C4-2B (cell line): ENCODE measurements around the gene HCAR2.

Source experiments
- H3K27ac ChIP-seq: fragments of 450-650 bp; 2 replicates; pipeline ENCODE4 v1.5.1; 2017
- ZFX ChIP-seq: fragments of 450-650 bp; IDR thresholded peaks from 2 replicates; pipeline ENCODE4 v1.6.1; 2017
- TF ChIP-seq, protein P1 (sequence below): fragments of 450-650 bp; conservative IDR thresholded peaks from 2 replicates; pipeline ENCODE4 v1.5.1; 2017; ENCODE audit warnings: mild to moderate bottlenecking

Gene HCAR2

DNA sequence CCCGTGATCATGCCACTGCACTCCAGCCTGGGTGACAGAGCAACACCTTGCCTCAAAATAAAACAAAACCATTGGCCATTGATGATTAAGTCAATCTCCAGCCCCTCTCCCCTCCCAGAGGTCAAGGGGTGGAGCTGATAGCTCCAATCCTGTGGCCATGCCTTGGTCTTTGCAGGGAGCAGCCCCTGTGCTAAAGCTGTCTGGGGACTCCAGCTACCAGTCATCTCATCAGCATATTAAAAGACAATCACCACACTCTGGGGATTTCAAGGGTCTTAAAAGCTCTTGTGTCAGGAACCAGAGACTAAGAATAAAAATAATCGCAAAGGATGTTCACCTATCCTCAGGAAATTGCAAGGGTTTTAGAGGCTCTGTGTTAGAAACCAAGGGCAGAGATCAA is 30.6 kb downstream of the HCAR2 start:
- H3K27ac ChIP-seq: no peak overlapping the region
- TF ChIP-seq ZFX: no peak
- TF ChIP-seq, protein P1, sequence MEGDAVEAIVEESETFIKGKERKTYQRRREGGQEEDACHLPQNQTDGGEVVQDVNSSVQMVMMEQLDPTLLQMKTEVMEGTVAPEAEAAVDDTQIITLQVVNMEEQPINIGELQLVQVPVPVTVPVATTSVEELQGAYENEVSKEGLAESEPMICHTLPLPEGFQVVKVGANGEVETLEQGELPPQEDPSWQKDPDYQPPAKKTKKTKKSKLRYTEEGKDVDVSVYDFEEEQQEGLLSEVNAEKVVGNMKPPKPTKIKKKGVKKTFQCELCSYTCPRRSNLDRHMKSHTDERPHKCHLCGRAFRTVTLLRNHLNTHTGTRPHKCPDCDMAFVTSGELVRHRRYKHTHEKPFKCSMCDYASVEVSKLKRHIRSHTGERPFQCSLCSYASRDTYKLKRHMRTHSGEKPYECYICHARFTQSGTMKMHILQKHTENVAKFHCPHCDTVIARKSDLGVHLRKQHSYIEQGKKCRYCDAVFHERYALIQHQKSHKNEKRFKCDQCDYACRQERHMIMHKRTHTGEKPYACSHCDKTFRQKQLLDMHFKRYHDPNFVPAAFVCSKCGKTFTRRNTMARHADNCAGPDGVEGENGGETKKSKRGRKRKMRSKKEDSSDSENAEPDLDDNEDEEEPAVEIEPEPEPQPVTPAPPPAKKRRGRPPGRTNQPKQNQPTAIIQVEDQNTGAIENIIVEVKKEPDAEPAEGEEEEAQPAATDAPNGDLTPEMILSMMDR: no peak

DNA sequence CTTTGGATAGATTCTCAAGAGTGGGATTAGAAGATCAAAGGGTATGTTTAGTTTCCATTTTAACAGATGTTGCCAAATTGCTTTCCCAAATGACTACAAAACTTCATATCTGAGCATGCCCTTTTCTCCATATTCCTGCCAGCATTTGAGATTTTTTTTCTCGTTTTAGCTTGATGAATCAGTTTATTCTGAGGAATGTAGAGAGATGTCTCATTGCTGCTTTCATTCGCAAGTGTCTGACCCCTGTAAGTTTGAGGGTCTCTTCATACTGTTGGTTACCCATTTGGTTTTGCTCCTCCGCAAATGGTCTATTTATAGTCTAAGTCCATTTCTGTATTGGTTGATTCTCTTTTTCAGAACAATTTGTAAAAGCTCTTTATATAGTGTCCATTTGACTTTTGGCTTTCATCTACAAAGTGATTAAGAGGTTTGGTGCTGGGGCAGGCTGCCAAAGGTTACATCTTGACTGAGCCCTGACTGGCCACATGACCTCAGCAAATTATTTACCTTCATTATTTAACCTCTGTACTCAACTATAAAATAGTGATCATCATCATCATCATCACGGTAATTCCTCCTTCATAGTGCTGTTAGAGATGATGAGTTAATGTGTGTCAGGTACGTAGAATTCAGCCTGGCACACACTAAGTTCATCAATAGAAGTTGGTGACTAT is 33.6 kb downstream of the HCAR2 start:
- TF ChIP-seq ZFX: no peak
- TF ChIP-seq, protein P1: no peak
- H3K27ac ChIP-seq: no peak overlapping the region

DNA sequence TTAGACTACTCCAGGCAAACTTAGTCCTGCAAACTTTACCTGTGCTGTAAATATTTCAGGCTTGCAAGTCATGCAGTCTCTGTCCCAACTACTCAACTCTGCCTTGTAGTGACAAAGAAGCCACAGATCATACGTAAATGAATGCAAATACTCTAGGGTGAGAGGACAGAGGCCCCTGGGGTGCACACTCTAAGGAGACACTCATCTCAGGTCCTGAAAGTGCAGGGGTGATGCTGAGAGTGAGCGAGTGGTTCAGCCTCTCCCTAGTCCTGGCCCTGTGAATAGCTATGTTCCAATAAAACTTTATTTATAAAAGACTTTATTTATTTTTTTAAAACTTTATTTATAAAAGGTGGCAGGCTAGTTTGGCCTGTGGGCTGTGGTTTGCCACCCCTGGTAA is 34.9 kb downstream of the HCAR2 start:
- no peak for TF ChIP-seq ZFX
- TF ChIP-seq, protein P1: no peak
- no peak overlapping the region for H3K27ac ChIP-seq

DNA sequence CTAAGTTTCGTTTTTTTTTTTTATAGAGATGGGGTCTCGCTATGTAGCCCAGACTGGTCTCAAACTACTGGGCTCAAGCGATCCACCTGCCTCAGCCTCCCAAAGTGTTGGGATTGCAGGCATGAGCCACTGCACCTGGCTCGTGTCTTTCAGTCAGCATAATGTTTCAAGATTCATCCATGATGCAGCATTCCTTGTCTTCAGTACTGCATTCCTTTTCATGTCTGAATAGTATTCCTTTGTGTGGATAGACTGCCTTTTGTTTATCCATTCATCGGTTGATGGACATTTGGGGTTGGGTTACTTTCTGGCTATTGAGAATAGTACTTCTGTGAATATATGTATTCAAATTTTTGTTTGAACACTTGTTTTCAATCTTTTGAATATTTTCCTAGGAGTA is 37.4 kb downstream of the HCAR2 start:
- TF ChIP-seq ZFX: no peak
- H3K27ac ChIP-seq: no peak overlapping the region

DNA sequence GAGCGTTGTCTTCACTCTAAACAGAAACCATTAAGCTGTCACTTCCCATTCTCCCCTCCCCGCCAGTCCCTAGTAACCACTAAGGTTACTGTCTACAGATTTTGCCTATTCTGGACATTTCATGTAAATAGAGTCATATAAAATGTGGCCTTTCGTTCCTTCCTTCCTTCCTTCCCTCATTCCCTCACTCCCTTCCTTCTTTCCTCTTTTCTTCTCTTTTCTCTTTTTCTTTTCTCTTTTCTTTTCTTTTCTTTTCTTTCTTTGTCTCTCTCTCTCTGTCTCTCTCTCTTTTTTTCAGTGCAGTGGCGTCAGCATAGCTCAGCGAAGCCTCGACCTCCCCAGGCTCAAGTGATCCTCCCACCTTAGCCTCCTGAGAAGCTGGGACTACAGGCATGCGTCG is 37.8 kb downstream of the HCAR2 start:
- TF ChIP-seq, protein P1: no peak
- no peak for TF ChIP-seq ZFX
- H3K27ac ChIP-seq: no peak overlapping the region

DNA sequence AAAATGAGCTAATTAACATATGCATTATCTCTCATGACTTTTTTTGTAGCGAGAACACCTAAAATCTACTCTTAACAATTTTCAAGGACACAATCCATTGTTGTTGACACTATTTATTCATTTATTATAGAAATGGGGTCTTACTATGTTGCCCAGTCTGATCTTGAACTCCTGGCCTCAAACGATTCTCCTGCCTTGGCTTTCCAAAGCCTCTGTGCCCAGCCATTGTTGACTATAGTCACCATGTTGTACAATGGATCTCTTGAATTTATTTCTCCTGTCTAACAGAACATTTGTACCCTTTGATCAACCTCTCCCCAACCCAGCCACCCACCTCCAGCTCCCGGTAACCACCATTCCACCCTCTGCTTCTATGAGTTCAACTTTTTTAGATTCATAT is 41.2 kb downstream of the HCAR2 start:
- no peak overlapping the region for H3K27ac ChIP-seq
- TF ChIP-seq, protein P1: no peak
- no peak for TF ChIP-seq ZFX

DNA sequence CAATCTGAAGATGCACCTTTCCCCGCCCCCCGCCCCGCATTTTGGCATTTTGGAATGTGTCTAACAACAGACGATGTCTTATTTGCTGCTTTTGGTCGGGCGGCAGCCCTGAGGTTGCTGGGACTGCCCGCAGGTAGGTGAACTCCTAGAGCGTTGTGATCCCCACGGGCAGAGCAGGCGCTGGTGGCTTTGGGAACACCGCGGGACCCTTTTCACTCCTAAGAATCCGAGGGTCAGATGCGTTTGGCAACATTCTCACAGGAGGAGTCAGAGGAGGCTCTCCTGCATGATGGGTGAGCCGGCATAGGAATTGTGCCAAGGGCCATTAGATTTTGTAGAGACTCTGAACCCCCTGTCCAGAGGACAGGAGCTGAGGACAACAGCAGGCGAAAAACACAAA is 41.9 kb downstream of the HCAR2 start:
- TF ChIP-seq, protein P1: no peak
- TF ChIP-seq ZFX: no peak
- H3K27ac ChIP-seq: no peak overlapping the region

DNA sequence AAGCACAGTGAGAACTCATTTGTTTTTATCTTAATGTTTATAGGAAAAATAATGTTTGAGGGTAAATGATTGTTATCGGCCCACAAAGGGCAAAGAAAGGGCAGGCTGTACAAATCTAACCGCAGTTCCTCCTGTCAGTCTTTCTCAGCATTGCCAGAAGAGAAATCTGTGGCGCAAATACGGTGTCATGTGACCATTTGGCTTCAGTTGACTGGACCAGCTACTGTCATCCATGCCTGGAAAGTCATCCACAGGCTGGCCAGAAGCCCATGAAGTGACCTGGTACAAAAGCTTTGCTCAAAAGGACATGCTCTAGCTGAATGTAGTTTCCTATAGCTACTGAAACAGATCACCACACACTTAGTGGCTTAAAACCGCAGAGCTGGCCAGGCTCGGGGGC is 43.6 kb downstream of the HCAR2 start:
- no peak for TF ChIP-seq ZFX
- TF ChIP-seq, protein P1: no peak
- H3K27ac ChIP-seq: peak overlapping the region; percentile 66
